ENCODE measurements around the gene HNRNPR. TPM values are rescaled to one million over a fixed set of nuclear protein-coding genes. Genes with fewer than 3 reads are reported as not detected.

HNRNPR gene
- total and polyA plus RNA-seq, 9 of the 15 experiments (the other 6 are each of a cell fraction or from before 2014, with no cell fraction given), result 80.9 to 372 (median 301) TPM

DNA sequence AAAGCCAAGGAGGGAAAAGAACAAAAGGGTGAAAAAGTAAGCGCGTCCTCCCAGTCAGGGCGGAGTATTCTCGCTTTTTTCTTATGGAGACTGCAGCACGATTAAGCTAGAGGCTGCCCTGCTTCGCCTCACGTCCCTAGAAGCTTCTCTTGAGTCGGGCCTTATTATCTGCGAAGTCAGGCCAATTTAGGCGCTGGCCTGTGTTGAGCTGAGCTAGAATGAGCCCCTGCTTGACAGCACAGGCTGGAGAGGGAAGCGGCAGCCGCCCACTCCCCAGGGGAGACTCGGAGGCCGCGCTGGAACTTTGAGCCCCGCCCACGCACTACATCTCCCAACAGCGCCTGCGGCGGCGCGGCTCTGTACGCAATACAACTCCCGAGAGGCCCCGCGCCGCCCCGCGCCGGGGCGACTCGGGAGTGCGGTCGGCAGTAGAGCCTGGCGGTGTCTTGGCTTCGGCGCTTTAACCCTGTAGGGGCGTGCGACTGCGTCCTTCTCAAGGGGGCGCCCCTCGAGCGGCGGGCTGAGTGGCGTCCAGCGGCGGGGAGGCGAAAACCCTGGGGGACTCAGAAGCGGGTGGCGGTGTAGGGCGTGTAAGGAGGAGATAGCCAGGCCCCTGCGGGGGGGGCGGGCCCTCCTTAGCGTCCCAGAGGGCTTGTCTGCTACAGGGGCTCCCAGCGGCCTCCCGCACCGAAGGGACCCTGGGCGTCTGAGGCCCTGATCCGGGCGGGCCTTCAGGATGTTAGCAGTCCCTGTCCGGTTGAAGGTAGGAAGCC is 24.7 kb upstream of the HNRNPR start (continued):
- TF ChIP-seq RBM14 (IDR thresholded peaks at IDR 0.05; ENCODE audit: borderline replicate concordance, insufficient read depth, low read depth, low read length) (0 out of 2 replicates have a peak, but pooled peaks have one; percentile 76), SP2 (IDR thresholded peaks at IDR 0.05; ENCODE audit: extremely low read depth, low read depth, low read length, poor library complexity, severe bottlenecking) (peak; percentile 18), ESRRA (IDR thresholded peaks at IDR 0.05; ENCODE audit: borderline replicate concordance, low read depth) (peak; percentile 82), RFX5 (IDR thresholded peaks at IDR 0.05; ENCODE audit: low read depth, low read length) (0 out of 2 replicates have a peak, but pooled peaks have one; percentile 7), RAD21 (CRISPR knock-in tag; conservative IDR thresholded peaks at IDR 0.05 in 1 of 2, IDR thresholded peaks at IDR 0.05 in 1 of 2) (peak; percentile 31 to 69; a peak in 3 of 4 replicates), NONO (IDR thresholded peaks at IDR 0.05; ENCODE audit: low read depth in 2 of 2, low read length in 1 of 2) (peak; percentile 31 to 52; a peak in 2 of 4 replicates), PCBP1 (IDR thresholded peaks at IDR 0.05; ENCODE audit: low read depth, low read length, poor library complexity, severe bottlenecking) (peak; percentile 89), ZNF766 (CRISPR knock-in tag; conservative IDR thresholded peaks at IDR 0.05) (peak; percentile 85; the same call in 1 of the 2 replicates), ZNF239 (CRISPR knock-in tag; IDR thresholded peaks at IDR 0.05) (peak; percentile 55; the same call in 1 of the 2 replicates), SREBF2 (CRISPR knock-in tag; IDR thresholded peaks at IDR 0.05) (0 out of 2 replicates have a peak, but pooled peaks have one; percentile 42), ETV6 (IDR thresholded peaks at IDR 0.05; ENCODE audit: borderline replicate concordance in 1 of 2, low read depth in 2 of 2, low read length in 1 of 2) (peak in 1 of 2 experiments; percentile 47; a peak in 1 of 4 replicates), ETV6 (CRISPR knock-in tag; IDR thresholded peaks at IDR 0.05; ENCODE audit: borderline replicate concordance) (no peak), YY1 (IDR thresholded peaks at IDR 0.05; ENCODE audit: borderline replicate concordance in 1 of 3, control insufficient read depth in 1 of 3, extremely low read depth in 1 of 3, insufficient read depth in 3 of 3, insufficient read length in 1 of 3, insufficient replicate concordance in 2 of 3, low read depth in 1 of 3, low read length in 2 of 3) (peak in 2 of 3 experiments; percentile 65 to 78), ARID1B (IDR thresholded peaks at IDR 0.05) (peak; percentile 78), KLF1 (tag; IDR thresholded peaks at IDR 0.05) (no peak)
- TF ChIP-seq, protein P1, sequence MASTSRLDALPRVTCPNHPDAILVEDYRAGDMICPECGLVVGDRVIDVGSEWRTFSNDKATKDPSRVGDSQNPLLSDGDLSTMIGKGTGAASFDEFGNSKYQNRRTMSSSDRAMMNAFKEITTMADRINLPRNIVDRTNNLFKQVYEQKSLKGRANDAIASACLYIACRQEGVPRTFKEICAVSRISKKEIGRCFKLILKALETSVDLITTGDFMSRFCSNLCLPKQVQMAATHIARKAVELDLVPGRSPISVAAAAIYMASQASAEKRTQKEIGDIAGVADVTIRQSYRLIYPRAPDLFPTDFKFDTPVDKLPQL (IDR thresholded peaks at IDR 0.05; ENCODE audit: extremely low read depth, insufficient read length), result no peak
- TF ChIP-seq, protein P2, sequence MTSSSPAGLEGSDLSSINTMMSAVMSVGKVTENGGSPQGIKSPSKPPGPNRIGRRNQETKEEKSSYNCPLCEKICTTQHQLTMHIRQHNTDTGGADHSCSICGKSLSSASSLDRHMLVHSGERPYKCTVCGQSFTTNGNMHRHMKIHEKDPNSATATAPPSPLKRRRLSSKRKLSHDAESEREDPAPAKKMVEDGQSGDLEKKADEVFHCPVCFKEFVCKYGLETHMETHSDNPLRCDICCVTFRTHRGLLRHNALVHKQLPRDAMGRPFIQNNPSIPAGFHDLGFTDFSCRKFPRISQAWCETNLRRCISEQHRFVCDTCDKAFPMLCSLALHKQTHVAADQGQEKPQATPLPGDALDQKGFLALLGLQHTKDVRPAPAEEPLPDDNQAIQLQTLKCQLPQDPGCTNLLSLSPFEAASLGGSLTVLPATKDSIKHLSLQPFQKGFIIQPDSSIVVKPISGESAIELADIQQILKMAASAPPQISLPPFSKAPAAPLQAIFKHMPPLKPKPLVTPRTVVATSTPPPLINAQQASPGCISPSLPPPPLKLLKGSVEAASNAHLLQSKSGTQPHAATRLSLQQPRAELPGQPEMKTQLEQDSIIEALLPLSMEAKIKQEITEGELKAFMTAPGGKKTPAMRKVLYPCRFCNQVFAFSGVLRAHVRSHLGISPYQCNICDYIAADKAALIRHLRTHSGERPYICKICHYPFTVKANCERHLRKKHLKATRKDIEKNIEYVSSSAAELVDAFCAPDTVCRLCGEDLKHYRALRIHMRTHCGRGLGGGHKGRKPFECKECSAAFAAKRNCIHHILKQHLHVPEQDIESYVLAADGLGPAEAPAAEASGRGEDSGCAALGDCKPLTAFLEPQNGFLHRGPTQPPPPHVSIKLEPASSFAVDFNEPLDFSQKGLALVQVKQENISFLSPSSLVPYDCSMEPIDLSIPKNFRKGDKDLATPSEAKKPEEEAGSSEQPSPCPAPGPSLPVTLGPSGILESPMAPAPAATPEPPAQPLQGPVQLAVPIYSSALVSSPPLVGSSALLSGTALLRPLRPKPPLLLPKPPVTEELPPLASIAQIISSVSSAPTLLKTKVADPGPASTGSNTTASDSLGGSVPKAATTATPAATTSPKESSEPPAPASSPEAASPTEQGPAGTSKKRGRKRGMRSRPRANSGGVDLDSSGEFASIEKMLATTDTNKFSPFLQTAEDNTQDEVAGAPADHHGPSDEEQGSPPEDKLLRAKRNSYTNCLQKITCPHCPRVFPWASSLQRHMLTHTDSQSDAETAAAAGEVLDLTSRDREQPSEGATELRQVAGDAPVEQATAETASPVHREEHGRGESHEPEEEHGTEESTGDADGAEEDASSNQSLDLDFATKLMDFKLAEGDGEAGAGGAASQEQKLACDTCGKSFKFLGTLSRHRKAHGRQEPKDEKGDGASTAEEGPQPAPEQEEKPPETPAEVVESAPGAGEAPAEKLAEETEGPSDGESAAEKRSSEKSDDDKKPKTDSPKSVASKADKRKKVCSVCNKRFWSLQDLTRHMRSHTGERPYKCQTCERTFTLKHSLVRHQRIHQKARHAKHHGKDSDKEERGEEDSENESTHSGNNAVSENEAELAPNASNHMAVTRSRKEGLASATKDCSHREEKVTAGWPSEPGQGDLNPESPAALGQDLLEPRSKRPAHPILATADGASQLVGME (CRISPR knock-in tag; IDR thresholded peaks at IDR 0.05), result 0 out of 2 replicates have a peak, but pooled peaks have one; percentile 73
- TF ChIP-seq, protein P3, sequence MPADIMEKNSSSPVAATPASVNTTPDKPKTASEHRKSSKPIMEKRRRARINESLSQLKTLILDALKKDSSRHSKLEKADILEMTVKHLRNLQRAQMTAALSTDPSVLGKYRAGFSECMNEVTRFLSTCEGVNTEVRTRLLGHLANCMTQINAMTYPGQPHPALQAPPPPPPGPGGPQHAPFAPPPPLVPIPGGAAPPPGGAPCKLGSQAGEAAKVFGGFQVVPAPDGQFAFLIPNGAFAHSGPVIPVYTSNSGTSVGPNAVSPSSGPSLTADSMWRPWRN (IDR thresholded peaks at IDR 0.05; ENCODE audit: low read depth), result no peak

Measured in K562 (cell line).